ENCODE data around the gene PCNX2.

- TF ChIP-seq, protein P1, sequence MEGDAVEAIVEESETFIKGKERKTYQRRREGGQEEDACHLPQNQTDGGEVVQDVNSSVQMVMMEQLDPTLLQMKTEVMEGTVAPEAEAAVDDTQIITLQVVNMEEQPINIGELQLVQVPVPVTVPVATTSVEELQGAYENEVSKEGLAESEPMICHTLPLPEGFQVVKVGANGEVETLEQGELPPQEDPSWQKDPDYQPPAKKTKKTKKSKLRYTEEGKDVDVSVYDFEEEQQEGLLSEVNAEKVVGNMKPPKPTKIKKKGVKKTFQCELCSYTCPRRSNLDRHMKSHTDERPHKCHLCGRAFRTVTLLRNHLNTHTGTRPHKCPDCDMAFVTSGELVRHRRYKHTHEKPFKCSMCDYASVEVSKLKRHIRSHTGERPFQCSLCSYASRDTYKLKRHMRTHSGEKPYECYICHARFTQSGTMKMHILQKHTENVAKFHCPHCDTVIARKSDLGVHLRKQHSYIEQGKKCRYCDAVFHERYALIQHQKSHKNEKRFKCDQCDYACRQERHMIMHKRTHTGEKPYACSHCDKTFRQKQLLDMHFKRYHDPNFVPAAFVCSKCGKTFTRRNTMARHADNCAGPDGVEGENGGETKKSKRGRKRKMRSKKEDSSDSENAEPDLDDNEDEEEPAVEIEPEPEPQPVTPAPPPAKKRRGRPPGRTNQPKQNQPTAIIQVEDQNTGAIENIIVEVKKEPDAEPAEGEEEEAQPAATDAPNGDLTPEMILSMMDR (IDR thresholded peaks at IDR 0.05; ENCODE audit: extremely low read depth in 1 of 2, insufficient read depth in 1 of 2, low read depth in 1 of 2, low read length in 2 of 2): no peak
- no peak for TF ChIP-seq EZH2 (IDR thresholded peaks at IDR 0.05; ENCODE audit: borderline replicate concordance, low read depth, low read length, severe bottlenecking)
- no peak for TF ChIP-seq POLR2A (IDR thresholded peaks at IDR 0.05; ENCODE audit: low read depth, low read length)
These were observed 339.4 kb downstream of the PCNX2 start for GRCh38 chr1:232956081-232956480.
